ENCODE measurements around the gene TLE7.

TLE7 gene

GRCh38 chr16:71448274-71448866 lies 6.5 kb upstream of the TLE7 start:
- DNase-seq (ENCODE audit: low spot score): no peak

- DNase-seq (ENCODE audit: low spot score): no peak
Observed at GRCh38 chr16:71443714-71444113, 1.9 kb upstream of the TLE7 start.

- peak; percentile 85 for DNase-seq (ENCODE audit: low spot score)
Observed at GRCh38 chr16:71441348-71442050, 355 bp downstream of the TLE7 start.

DNA sequence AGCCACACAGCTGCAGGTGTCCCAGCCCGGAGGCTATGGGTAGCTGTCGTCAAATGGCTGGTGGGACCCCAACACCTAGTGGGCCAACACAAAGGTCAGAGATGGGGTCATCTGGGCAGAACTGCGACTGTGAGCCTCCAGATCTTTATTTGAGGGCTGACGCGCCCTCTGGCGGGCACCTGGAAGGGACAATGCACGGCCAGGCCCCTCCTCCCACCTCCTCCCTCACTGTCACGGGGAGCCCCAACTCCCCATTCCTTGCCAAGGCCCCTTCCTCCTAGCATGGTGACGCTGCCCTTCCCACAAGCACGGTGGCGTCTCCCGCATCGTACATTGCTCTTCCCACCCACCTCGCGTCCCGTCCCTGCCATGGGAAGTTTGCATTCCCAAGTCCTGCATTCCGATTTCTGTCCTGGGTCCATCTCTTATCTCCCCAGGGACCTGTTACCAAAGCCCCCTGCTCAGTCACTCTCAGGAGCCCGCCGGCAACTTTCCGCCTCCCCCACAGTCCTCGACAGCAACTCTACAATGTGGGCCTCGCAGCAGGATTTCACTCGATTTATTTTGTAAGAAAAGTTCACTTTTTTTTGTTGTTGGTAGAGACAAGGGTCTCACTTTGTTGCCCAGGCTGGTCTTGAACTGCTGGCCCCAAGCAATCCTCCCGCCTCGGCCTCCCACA lies 1.0 kb downstream of the TLE7 start:
- DNase-seq (ENCODE audit: low spot score): peak; percentile 87

- DNase-seq (ENCODE audit: low spot score): no peak
Observed at GRCh38 chr16:71439523-71439922, 2.3 kb downstream of the TLE7 start.

- no peak for DNase-seq (ENCODE audit: low spot score)
Observed at GRCh38 chr16:71436473-71436872, 5.4 kb downstream of the TLE7 start.

DNA sequence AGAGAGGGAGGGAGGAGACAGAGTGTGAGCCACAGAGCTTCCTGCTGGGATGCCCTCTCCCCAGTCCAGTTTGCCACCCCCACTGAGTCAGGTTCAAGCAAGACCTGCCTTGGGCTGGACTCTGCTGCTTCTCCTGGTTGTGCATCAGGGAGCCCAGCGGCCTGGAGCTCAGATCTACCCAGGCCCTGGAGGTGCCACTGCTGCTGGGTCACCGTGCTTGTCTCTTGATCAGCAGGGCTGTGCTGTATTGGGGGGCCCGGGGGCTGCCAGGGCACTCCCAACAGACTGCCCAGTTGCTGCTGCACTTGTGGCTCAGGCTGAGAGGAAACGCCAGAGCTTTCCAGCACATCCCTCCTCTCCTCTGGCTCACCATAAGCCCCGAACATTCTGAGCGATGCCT lies 8.9 kb downstream of the TLE7 start:
- no peak for DNase-seq (ENCODE audit: low spot score)

- DNase-seq (ENCODE audit: low spot score): no peak
Observed at GRCh38 chr16:71431991-71432390, 9.9 kb downstream of the TLE7 start.

DNA sequence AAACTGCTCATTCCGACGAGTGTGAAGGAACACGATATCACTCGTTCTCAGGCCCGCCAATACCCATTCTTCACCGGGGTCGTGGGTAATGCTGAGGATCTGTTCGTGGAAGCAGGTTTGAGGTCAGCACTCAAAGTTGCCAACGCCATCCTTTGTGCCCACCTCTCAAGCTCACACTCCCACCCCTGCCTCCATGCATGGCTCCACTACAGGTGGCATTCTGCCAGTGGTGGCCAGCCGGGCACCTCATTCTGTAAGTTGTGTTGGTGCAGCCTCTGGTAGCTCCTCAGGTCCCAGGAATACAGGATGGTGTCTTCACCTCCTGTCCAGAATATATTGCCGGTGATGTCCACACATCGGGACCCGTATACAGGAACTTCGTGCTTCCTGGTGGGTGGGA lies 10.7 kb downstream of the TLE7 start:
- no peak for DNase-seq (ENCODE audit: low spot score)

DNA sequence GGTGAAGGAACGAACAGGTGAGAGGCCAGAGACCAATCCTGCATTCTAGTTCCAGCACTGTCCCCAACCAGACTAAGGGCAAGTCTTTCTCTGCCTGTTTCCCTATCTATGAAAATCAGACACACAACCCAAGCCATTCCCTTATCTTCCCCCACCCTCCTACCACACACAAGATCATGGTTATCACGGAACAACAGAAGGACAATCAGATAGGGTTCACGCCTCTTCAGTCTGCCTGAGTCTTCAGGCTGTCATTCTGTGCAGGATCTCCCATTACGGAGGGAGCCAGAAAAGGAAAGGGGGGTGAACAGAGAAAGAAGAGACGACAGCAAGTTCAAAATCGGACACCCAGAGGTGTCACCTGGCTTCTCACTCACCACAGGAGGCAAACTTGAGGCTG lies 11.1 kb downstream of the TLE7 start:
- DNase-seq (ENCODE audit: low spot score): no peak

DNA sequence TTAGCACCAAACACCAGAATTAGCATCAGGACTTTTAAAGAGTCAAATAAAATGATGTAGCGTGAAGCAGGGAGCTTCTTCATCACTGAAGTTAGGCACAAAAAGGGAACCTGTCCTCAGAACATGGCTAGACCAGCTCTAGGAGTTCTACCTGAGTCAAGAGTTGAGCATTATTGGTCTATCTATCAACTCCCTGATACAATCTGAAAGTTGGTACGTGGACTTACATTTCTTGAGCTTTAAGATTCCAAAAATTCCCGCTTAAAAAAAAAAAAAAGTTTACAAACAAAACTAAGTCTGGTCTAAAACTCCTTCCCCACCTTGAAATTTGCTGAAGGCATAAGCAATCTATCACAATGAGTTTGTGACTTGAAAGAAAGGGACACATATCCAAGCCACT lies 12.3 kb downstream of the TLE7 start:
- DNase-seq (ENCODE audit: low spot score): no peak

GRCh38 chr16:71428883-71429282 lies 13.0 kb downstream of the TLE7 start:
- DNase-seq (ENCODE audit: low spot score): no peak

DNA sequence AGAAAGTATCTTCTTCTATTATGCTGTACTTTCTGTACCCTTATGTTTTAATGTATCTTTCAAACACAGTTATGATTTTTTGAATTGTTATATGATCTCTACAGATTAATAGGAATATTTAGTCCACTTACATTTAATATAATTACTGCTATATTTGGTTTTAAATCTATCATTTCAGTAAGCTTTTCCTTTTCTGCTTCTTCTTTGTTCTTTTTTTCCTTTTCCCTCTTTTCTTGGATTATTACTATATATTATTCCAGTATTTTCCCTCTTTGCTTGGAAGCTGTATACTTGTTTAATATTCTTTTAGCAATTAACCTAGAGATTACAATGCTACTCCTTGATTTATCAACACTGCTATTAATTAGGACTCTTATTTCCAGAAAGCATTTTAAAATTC lies 13.5 kb downstream of the TLE7 start:
- no peak for DNase-seq (ENCODE audit: low spot score)

DNA sequence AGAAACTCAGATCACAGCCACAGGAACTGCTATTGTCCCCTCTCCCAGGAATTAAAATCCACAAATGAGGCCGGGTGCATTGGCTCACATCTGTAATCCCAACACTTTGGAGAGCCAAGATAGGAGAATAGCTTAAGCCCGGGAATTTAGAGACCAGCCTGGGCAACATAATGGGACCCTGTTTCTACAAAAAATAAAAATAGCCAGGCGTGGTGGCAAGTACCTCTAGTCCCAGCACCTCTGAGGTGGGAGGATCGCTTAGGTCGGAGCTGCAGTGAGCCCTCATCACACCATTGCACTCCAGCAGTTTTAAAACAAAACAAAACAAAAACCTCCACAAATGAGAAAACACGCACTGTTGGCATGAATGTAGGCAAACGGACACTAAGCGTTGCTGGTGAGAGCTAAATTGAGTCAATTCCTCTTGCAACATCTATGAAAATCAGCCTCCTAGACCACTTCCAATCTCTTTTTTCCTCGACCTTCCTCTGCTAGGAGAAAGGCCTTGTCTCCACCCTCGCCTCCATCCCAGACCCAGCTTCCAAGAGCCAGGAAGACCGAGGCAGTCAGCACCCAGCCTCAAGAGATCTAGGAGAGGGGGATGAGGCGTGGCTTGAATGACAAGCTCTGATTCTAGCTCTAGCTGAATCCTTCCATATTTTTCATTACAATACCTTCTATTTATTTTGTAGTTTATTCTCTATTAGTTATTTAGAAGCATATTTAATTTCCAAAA lies 14.8 kb downstream of the TLE7 start:
- DNase-seq (ENCODE audit: low spot score): no peak

DNA sequence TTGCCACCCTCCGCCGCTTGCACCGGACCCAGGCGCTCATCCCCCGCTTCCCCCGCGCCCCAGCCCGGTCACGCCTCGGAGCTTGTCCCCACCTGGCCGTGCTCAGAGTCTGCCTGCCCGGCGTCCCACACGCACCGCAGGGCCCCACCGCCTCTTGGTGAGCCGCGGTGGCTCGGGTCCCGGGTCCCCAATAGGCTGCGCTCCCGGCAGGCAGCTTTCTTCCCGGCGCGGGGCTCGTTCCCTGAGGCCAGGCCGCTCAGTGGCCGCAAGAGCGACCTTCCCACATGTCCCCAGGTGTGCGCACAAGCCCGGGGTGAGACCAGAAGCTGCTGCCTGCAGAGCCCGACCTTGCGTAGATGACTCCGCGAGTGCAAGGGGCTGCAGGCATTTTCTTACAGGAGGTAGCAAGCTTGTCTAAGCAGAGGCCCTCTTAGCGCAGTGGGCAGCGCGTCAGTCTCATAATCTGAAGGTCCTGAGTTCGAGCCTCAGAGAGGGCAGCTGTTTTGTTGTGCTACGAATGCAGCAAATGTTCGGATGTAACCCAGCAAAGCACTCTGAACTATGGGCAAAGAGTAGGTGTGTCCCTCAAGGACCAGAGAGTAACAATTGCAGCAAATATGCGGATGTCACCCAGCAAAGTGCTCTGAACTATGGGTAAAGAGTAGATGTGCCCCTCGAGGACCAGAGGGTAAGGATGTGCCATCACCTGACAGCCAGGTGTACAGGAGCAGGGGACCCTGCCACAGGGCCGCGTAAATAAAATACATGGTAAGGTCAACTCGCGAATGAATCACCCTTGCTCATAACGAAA lies 15.6 kb downstream of the TLE7 start:
- peak; percentile 90 for DNase-seq (ENCODE audit: low spot score)

DNA sequence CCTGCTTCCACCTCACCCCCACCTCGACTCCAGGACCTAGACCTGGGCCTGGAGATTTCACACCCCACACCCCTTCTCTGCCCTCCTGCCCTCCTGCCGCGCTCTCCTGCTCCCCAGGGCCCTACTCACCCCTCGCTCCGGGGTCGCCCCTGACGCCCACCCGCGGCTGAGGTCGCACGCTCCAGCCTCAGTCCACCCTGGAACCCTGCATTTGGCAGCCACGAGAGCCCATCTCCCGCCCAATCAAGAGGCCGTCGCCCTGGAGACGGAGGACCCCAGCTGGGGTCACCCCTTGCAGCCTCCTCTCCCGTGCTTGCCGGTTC lies 16.1 kb downstream of the TLE7 start:
- DNase-seq (ENCODE audit: low spot score): no peak

DNA sequence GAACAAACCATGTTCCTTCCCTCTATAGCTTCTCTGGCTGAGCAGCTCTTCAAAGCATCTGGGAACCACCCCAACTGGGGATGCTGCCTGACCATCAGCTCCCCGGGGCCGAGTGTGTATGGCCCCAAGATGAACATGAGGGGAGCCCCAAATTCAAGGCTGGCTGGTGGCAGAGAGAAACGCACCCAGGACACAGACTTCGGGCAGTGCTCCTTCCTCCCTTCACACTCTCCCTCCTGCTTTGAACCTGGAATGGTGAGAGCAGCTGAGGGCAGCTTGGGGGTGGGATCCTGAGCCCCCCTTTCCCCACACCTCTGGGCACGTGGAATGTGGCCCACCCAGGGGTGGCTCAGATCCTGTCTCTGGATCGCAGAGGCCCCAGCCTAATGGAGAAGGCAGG lies 17.2 kb downstream of the TLE7 start:
- no peak for DNase-seq (ENCODE audit: low spot score)

DNA sequence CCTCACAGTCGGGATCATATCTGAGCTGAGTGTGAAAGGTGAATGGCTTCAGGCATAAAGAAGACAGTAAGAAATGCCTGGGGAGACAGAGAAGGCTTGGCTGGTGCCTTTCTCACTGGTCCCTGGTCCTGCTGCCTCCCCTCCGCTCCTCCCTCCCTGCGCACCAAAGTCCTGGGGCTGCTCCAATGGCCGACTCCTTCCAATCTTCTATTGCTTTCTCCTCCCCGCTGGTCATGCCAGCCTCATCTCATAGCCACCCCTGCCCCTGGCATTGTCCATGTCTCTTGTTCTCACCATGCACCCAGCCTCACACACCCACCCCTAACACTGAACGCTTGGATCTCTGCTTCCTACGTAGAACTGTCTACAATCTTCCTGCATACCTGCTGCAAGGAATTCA lies 18.0 kb downstream of the TLE7 start:
- no peak for DNase-seq (ENCODE audit: low spot score)

DNA sequence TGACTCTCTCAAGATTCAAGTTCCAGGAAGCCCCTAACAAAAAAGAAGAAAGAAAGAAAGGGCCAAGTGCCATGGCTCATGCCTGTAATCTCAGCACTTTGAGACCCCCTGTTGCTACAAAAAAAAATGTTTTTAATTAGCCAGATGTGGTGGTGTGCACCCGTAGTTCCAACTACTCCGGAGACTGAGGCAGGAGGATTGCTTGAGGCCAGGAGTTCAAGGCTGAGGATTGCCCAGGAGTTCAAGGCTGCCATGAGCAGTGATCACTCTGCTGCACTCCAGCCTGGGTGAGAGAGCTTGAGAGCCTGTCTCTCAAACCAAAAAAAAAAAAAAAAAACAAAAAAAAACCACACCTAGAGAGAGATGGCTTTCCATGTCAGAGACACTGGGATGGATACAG lies 18.8 kb downstream of the TLE7 start:
- DNase-seq (ENCODE audit: low spot score): no peak

GRCh38 chr16:71421911-71422310 lies 19.9 kb downstream of the TLE7 start:
- DNase-seq (ENCODE audit: low spot score): peak; percentile 69

DNA sequence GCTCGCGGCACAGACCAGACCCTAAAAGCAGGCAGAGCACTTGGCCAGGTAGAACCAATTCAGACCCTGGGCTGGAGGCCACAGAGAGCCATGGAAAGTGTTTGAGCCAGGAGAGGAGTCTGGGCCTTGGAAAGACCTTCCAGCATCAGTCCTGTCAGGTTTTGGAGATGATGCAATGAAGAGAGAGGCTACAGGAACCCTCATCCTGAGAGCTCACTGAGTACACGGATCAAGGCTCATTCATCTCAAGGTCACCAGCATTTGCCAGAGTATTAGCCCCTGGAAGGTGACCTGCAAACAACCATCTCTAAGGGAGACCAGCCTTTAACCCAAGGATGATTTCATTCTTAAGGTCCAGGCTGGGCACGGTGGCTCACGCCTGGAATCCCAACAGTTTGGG lies 27.8 kb downstream of the TLE7 start:
- DNase-seq (ENCODE audit: low spot score): no peak

GRCh38 chr16:71413341-71413740 lies 28.5 kb downstream of the TLE7 start:
- DNase-seq (ENCODE audit: low spot score): no peak

All from iPS-NIHi11 (cell line).